ENCODE results near the gene EPB41. TPM values are rescaled to one million over a fixed set of nuclear protein-coding genes. Genes with fewer than 3 reads are reported as not detected.

Gene EPB41
- total and polyA plus RNA-seq, 2 of the 4 experiments (the other 2 are of a cell fraction) = 4.6 to 10.0 TPM

DNA sequence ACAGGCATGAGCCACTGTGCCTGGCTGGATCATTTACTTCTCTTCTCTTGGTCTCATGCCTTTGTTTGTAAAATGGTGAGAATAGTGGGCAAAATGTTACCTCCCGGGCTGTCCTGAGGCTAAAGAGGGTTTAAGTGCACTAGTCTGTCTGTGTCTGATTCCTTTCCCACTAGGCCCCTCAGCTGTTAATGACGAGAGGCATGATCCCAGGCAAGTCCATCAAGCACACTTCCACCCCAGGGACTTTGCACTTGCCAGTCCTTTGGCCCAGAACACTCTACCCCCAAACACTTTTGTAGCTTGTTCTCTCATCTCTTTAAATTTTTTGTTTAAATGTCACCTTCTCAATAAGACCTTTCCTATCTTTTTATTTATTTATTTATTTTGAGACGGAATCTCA is 13.8 kb upstream of the EPB41 start:
- WGBS, 2 experiments (ENCODE audit: extremely low coverage in 2 of 2, insufficient read length in 1 of 2) = no CpG with 5 or more reads among the region's 3 CpGs
- dilution Hi-C loops (cut with HindIII; ENCODE audit: low sequenced_read_pairs, unreplicated experiment) = no loop called here
- DNase-seq (no peak), ATAC-seq (ENCODE audit: low read depth) (no peak)
- in situ Hi-C loops (cut with MboI; ENCODE audit: low sequenced_read_pairs) = no loop called here
- Histone ChIP-seq H2BK20ac (ENCODE audit: low read depth, low read length) (no peak overlapping the region), H2BK15ac (ENCODE audit: low read depth, low read length) (no peak overlapping the region), H3K4ac (ENCODE audit: low read depth, low read length) (no peak overlapping the region), H2BK120ac (ENCODE audit: low read depth, low read length) (no peak overlapping the region), H3K27ac (ENCODE audit: insufficient read depth, low read length) (no peak overlapping the region), H3K4me3 (ENCODE audit: insufficient read depth, low read depth, low read length) (no peak overlapping the region), H2AFZ (replicated peaks; ENCODE audit: low read length, poor library complexity) (no peak overlapping the region), H4K8ac (ENCODE audit: low read depth in 2 of 2, low read length in 2 of 2) (no peak overlapping the region), H4K91ac (ENCODE audit: insufficient read depth, low read depth, low read length) (no peak overlapping the region), H4K5ac (ENCODE audit: low read depth, low read length) (no peak overlapping the region), H4K20me1 (ENCODE audit: insufficient read depth, low read length) (no peaks in the 10 kb centered on the region), H3K18ac (ENCODE audit: low read depth, low read length) (no peak overlapping the region), H3K4me1 (ENCODE audit: control insufficient read depth, insufficient read depth, low read length) (no peaks in the 10 kb centered on the region; the same call in 1 of the 2 replicates), H2AK5ac (ENCODE audit: low read depth, low read length) (no peak overlapping the region), H2BK5ac (ENCODE audit: low read depth, low read length, poor library complexity, severe bottlenecking) (no peak overlapping the region), H3K56ac (ENCODE audit: extremely low read depth, insufficient read depth, low read length) (no peak overlapping the region), H3K9me3 (ENCODE audit: control insufficient read depth, insufficient read depth, low read length) (no peaks in the 10 kb centered on the region; the same call in 1 of the 2 replicates), H3K23ac (ENCODE audit: low read depth, low read length) (no peak overlapping the region), H3K4me2 (ENCODE audit: low read depth, low read length) (no peak overlapping the region), H3K14ac (replicated peaks; ENCODE audit: low read depth, low read length) (no peak overlapping the region), H3K9me1 (ENCODE audit: insufficient read depth, low read length) (peaks cover 3% of the 10 kb centered on the region; the same call in 1 of the 2 replicates), H3K36me3 (ENCODE audit: control insufficient read depth, insufficient read depth, low read length) (no peaks in the 10 kb centered on the region), H3K27me3 (ENCODE audit: control insufficient read depth, insufficient read depth, low read length) (no peaks in the 10 kb centered on the region), H3K79me1 (ENCODE audit: low read depth in 1 of 2, low read length in 2 of 2) (no peaks in the 10 kb centered on the region), H3K9ac (ENCODE audit: low read depth, low read length) (no peak overlapping the region), H2AK9ac (replicated peaks; ENCODE audit: low read depth, low read length, poor library complexity) (no peak overlapping the region)
- BruUV-seq (replicated peaks) = no TSS peak
- intact Hi-C loops (cut with micrococcal nuclease) = no loop called here
- CTCF ChIA-PET = no interaction called here
- no peak for TF ChIP-seq CEBPB (IDR thresholded peaks at IDR 0.05; ENCODE audit: low read depth, low read length)
- TF ChIP-seq, protein P1, sequence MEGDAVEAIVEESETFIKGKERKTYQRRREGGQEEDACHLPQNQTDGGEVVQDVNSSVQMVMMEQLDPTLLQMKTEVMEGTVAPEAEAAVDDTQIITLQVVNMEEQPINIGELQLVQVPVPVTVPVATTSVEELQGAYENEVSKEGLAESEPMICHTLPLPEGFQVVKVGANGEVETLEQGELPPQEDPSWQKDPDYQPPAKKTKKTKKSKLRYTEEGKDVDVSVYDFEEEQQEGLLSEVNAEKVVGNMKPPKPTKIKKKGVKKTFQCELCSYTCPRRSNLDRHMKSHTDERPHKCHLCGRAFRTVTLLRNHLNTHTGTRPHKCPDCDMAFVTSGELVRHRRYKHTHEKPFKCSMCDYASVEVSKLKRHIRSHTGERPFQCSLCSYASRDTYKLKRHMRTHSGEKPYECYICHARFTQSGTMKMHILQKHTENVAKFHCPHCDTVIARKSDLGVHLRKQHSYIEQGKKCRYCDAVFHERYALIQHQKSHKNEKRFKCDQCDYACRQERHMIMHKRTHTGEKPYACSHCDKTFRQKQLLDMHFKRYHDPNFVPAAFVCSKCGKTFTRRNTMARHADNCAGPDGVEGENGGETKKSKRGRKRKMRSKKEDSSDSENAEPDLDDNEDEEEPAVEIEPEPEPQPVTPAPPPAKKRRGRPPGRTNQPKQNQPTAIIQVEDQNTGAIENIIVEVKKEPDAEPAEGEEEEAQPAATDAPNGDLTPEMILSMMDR (conservative IDR thresholded peaks at IDR 0.05; ENCODE audit: low read depth, low read length) = no peak
- no peak for TF ChIP-seq CHD1 (IDR thresholded peaks at IDR 0.05; ENCODE audit: low read depth, low read length)
- no peak for TF ChIP-seq RCOR1 (IDR thresholded peaks at IDR 0.05; ENCODE audit: insufficient replicate concordance, low read length)
- TF ChIP-seq POLR2A (IDR thresholded peaks at IDR 0.05; ENCODE audit: low read depth, low read length) = no peak
- TF ChIP-seq MXI1 (IDR thresholded peaks at IDR 0.05; ENCODE audit: borderline replicate concordance, low read depth, low read length) = no peak
- no peak for TF ChIP-seq FOS (IDR thresholded peaks at IDR 0.05; ENCODE audit: low read depth, low read length)
- TF ChIP-seq RFX5 (IDR thresholded peaks at IDR 0.05; ENCODE audit: low read depth, low read length) = no peak
- no peak for TF ChIP-seq MAZ (IDR thresholded peaks at IDR 0.05; ENCODE audit: borderline replicate concordance, low read depth, low read length)
- no peak for TF ChIP-seq USF2 (IDR thresholded peaks at IDR 0.05; ENCODE audit: low read depth, low read length)
- no peak for TF ChIP-seq SMC3 (IDR thresholded peaks at IDR 0.05; ENCODE audit: low read depth, low read length)
- POLR2A ChIA-PET (ENCODE audit: unreplicated experiment) = interaction anchor here (0.6 kb wide), 1 partner anchor 13 kb away, joined by 3 read pairs; no protein-coding TSS in a partner anchor

Measured in IMR-90 (cell line).